Activated T-cell treated with anti-CD3 and anti-CD28 coated beads, Interleukin-2, amount 50 U/mL, for 24 hours (primary cell): ENCODE results near the gene RNF115.

Experiments
- DNase-seq: peaks from one replicate; pipeline ENCODE4 v3.0.0-alpha.2; 2020
- H3K27ac Mint-ChIP-seq: 2 replicates; pipeline ENCODE4 v1.8.0; 2020; ENCODE audit warnings: mild to moderate bottlenecking, mixed read lengths
- H3K27me3 Mint-ChIP-seq: 2 replicates; pipeline ENCODE4 v1.8.0; 2020; ENCODE audit warnings: mixed read lengths
- H3K36me3 Mint-ChIP-seq: 2 replicates; pipeline ENCODE4 v1.8.0; 2020; ENCODE audit warnings: low read depth, mixed read lengths
- H3K4me1 Mint-ChIP-seq: 2 replicates; pipeline ENCODE4 v1.8.0; 2020; ENCODE audit warnings: low read depth, mixed read lengths
- H3K4me3 Mint-ChIP-seq: 2 replicates; pipeline ENCODE4 v1.8.0; 2020; ENCODE audit warnings: mild to moderate bottlenecking, moderate library complexity, mixed read lengths
- H3K9me3 Mint-ChIP-seq: 2 replicates; pipeline ENCODE4 v1.8.0; 2020; ENCODE audit warnings: mixed read lengths

RNF115 gene

DNA sequence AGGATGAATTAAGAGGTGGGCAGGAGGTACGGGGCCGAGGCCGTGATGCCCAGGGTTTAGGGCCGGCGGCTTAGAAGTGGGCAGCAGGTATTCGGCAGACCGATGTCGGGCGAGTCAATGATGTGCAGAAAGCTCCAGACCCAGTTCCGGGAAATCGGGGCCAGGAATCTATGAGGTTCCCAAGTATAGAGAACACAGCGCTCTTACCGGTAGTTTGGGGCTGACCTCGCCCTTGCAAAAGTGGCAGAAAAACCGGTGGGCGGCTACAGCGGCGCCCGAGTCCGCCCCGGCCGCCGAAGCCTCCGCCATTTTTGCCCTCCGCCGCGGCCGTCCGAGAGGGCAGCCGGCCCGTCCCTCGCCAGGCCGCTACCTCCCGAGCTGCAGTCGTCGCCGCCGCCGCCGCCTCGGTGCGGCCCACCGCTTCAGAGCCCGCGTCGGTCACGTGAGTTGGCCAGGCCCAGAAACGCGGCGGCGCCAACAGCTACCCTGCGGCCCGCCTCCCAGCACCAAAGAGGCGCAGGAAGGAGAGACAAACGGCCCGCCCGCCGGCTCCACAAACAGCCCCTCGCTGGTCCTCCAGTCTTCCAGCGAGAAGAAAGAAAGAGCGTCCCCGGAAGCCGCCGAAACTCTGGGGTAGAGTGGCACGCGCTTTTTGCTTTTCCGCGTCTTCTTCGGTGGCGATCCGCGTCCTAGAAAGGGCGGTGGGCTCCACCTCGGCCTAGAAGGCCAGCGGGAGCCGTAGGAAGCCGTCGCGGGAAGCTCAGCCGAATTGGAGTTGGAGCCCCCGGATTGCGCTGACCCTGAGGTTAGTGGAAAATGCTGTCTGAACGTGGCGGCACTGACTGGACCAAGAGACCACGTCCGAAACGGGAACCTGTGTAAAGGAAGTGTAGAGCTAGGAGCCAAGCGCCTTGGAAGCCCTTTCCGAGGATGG lies at the start of gene RNF115, which contains the start of gene POLR3C:
Gene RNF115 (minus strand): TSS at position 531 of the 934 bp plus-strand sequence. CDS start 222 bp downstream, at position 309.
Gene POLR3C (plus strand): TSS at position 636 of the 934 bp plus-strand sequence. CDS start 1,577 bp downstream, outside the sequence.
- H3K27me3 Mint-ChIP-seq = no peaks in the 10 kb centered on the region

DNA sequence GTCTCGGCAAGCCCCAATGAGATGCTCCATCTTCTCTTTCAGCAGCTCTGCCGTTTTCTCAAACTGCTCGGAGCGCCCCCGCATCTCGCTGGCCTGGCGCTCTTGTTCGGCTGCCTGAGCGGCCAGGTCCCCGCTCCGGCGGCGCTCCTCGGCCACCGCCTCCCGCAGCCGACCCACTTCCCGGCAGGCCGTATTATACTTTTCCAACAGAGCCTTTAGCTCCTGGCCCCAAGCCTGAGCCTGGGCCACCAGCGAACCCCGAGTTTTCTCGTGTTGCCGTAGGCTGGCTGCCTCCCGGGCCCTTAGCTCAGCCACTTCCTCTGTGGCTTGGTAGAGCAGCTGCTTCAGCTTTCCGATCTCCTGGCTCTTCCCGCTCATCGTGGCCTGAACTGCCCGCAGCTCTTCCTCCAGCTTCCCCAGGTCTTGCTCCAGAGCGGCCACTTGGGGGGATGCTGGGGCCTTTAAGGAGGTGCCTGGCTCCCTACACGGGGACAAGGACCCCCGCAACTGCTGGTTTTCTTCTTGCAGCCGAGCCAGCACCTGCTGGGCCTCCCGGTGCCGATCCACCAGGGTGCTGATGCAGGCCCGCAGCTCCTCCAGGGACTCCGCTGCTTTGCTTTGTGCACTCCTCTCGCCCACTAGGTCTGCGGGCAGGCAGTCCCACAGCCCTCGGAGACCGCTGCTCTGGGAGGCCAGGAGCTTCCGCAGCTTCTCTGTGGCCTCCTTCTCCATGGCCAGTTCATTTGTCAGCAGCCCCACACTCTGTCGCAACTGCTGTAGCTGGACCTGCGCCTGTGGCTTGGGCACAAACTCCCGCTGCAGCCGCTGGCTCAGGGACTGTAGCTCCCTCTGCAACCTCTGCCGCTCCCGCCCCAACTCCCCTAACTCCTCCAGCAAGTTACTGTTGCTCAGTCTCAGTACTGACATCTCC lies 48.4 kb upstream of the RNF115 start:
- no peaks in the 10 kb centered on the region for H3K9me3 Mint-ChIP-seq
- H3K27ac Mint-ChIP-seq = peak overlapping the region; percentile 69
- H3K36me3 Mint-ChIP-seq = no peaks in the 10 kb centered on the region
- peak; percentile 69 for DNase-seq
- H3K4me1 Mint-ChIP-seq = peaks cover 17% of the 10 kb centered on the region
- peak overlapping the region; percentile 68 for H3K4me3 Mint-ChIP-seq
- peaks cover 9% of the 10 kb centered on the region for H3K27me3 Mint-ChIP-seq

More for the DNA sequence above, at the start of gene RNF115, which contains the start of gene POLR3C:
- Mint-ChIP-seq H3K36me3 (peaks cover 48% of the 10 kb centered on the region), H3K4me3 (peak within 1 kb of the TSS; percentile 98), H3K4me1 (peaks cover 47% of the 10 kb centered on the region), H3K9me3 (no peaks in the 10 kb centered on the region), H3K27ac (peak within 1 kb of the TSS; percentile 98)
- peak; percentile 87 for DNase-seq

DNA sequence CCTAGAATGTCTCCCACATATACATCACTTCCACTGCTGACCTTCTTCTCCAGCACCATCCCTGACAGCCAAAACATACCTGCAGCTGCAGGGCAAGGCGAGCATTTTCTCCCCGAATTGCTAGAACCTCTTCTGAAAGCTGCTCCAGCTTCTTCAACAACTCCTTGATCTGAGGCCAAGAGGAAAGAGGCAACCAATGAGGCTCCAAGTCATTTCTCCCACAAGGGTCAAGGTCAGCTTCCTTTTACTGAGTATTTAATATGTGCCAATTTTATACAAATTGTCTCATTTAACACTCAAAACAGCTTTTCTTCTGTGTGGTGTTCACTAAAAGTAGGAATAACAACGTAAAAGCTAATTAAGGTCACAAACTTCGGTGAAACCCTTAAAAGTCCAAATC lies 44.3 kb upstream of the RNF115 start:
- DNase-seq = no peak
- no peaks in the 10 kb centered on the region for H3K9me3 Mint-ChIP-seq
- no peak overlapping the region for H3K27ac Mint-ChIP-seq
- peaks cover 17% of the 10 kb centered on the region for H3K4me1 Mint-ChIP-seq
- peaks cover 9% of the 10 kb centered on the region for H3K27me3 Mint-ChIP-seq
- no peaks in the 10 kb centered on the region for H3K36me3 Mint-ChIP-seq
- no peak overlapping the region for H3K4me3 Mint-ChIP-seq

DNA sequence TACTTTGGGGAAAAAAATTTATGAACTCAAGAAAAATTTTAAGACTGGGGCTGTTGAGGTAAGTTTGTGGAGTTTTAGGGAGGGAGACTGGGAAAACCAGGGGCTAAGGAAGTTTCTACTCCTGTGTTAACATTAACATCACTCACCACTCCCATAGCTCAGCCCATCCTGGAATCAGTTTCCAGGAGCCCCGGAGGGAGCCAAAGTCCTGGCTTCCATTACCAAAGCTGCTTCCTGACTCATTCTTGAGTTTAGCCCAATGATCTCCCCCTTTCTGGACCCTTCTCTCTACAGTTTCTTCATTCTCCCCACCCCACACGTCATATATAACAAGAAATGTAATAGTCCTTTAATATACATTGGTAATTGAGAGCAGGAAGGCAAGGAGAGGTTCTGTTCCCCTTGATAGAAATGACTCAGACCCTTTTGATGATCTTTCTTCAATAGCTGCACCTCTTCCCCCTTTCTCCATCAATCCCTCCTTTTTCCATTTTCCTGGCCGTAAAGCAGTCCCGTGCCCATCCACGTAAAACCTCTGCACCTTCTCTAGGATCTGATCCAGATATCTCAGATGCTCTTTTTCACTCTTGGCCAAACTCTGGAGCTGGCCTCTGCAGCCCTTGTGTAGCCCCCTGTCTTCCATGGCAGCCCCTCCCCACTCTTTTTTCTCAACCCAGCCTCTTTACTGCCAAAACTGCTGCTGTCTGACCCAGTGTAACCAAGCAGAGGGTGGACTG lies 39.6 kb upstream of the RNF115 start:
- no peak for DNase-seq
- no peak overlapping the region for H3K4me3 Mint-ChIP-seq
- H3K4me1 Mint-ChIP-seq = peaks cover 7% of the 10 kb centered on the region
- H3K27me3 Mint-ChIP-seq = no peaks in the 10 kb centered on the region
- H3K36me3 Mint-ChIP-seq = peaks cover 5% of the 10 kb centered on the region
- H3K27ac Mint-ChIP-seq = no peak overlapping the region
- no peaks in the 10 kb centered on the region for H3K9me3 Mint-ChIP-seq

DNA sequence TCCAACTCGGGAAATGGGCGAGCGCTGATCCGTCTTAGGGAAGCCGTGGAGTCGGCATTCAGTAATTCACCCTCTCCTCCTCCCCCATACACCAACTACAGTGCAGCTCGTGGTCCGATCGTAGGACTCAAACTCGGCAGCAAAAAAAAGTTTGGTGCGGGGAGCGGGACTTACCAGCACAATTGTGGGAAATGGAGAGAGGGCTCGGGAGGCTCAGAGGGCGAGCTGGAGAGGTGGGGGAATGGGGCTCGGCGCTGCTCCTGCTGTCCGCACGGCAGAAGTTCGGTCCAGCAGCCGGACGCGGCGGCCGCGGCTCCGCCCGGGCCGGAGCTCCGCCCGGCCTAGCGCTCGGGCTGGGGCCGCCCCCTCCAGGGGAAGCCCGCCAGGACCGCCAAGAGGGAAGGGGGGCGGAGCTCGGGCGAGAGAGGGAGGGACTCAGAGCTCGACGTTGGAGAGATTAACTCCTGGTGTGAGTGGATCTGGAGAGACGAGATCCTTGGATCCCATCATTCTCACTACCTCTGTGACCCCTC lies 35.7 kb upstream of the RNF115 start:
- peak overlapping the region; percentile 90 for H3K27ac Mint-ChIP-seq
- H3K9me3 Mint-ChIP-seq = no peaks in the 10 kb centered on the region
- H3K36me3 Mint-ChIP-seq = peaks cover 27% of the 10 kb centered on the region
- DNase-seq = peak; percentile 86
- peaks cover 17% of the 10 kb centered on the region for H3K4me1 Mint-ChIP-seq
- no peaks in the 10 kb centered on the region for H3K27me3 Mint-ChIP-seq
- H3K4me3 Mint-ChIP-seq = peak overlapping the region; percentile 93

DNA sequence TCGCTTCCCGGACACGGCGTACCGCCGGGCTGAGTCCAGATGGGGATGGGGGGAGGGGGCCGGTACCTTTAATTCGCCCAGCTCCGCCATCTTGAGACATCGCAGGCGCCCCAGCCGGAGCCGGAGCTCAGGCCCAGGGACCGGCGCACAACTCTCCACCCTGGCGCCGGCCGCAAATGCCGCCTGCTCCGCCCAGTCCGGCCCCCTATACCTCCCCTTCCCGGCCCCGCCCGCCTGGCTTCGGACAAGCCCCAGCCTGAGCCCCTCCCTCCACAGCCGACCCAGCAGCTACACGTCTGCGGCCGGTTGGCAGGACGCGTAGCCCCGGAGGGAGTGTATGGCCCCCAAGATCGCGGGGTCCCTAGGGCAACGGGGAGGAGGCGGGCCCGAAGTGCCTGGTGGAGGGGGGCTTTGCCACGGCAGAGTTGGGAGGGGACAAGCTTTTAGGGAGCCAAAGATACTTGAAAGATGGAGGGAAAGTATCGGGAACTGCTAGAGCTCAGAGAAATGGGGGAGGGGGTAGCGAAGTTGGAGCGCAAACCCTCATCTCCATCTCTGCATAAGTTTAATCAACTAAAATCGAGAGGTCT lies 35.1 kb upstream of the RNF115 start, which contains the start of gene PIAS3:
Gene PIAS3 (minus strand): TSS at position 181 of the 590 bp plus-strand sequence. CDS start 91 bp downstream, at position 90.
- DNase-seq = peak; percentile 93
- Mint-ChIP-seq H3K4me1 (peaks cover 17% of the 10 kb centered on the region), H3K27ac (peak within 1 kb of the TSS; percentile 90), H3K9me3 (no peaks in the 10 kb centered on the region), H3K36me3 (peaks cover 33% of the 10 kb centered on the region), H3K4me3 (peak within 1 kb of the TSS; percentile 93), H3K27me3 (no peaks in the 10 kb centered on the region)

DNA sequence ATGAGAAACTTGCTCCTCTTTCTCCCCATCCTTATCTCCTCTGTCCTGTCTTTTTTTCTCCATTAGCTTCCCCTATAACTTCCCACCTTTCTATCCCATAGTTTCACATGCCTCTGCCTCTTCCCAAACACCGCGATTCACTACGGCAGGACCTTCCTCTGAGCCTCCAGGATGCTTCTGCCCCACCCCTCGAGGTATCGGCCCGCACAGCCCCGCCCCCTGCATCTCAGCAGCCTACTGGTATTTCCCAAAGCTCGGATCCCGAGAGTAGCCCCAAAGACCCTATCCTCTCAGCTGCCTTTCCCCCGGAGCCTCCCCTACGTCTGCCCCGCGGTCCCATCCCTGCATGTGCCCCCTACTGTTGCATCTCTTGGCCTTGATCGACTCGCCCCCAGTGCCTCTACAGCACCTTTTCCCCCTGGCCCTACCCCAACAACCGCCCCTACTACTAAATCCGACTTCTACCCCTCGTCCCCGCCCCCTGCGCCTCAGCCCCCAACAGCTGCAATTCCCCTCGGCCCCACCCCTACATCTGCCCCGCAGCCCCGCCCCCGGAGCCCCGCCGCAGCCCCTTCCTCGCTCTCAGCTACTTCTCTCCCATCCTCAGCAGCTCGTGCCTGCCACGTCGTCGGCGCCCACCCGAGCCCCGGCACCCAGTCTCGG lies 34.5 kb upstream of the RNF115 start:
- Mint-ChIP-seq H3K4me1 (peaks cover 17% of the 10 kb centered on the region), H3K4me3 (peak overlapping the region; percentile 93), H3K27me3 (no peaks in the 10 kb centered on the region), H3K27ac (peak overlapping the region; percentile 90), H3K36me3 (peaks cover 37% of the 10 kb centered on the region), H3K9me3 (no peaks in the 10 kb centered on the region)
- DNase-seq = no peak

DNA sequence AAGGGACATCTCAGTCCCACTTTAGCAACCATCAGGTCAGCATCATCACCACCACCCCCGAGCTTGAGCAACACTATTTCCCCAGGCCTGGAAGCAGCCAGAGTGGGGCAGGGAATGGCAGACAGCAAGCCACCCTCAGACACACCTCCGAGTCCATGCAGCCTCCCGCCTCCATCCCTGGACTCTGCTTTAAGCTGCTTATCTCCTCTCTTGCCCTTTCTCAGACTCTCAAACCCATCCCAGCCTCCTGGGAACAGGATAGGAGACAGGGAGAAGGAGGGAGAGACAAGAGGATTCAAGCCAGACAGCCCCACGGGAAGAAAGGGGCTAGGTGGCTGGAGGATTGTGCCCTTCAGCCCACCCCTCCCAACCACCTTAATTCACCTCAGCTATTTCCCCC lies 33.3 kb upstream of the RNF115 start:
- peaks cover 44% of the 10 kb centered on the region for H3K36me3 Mint-ChIP-seq
- DNase-seq = no peak
- peak overlapping the region; percentile 93 for H3K4me3 Mint-ChIP-seq
- no peaks in the 10 kb centered on the region for H3K9me3 Mint-ChIP-seq
- no peak overlapping the region for H3K27ac Mint-ChIP-seq
- H3K4me1 Mint-ChIP-seq = peaks cover 17% of the 10 kb centered on the region
- H3K27me3 Mint-ChIP-seq = no peaks in the 10 kb centered on the region

DNA sequence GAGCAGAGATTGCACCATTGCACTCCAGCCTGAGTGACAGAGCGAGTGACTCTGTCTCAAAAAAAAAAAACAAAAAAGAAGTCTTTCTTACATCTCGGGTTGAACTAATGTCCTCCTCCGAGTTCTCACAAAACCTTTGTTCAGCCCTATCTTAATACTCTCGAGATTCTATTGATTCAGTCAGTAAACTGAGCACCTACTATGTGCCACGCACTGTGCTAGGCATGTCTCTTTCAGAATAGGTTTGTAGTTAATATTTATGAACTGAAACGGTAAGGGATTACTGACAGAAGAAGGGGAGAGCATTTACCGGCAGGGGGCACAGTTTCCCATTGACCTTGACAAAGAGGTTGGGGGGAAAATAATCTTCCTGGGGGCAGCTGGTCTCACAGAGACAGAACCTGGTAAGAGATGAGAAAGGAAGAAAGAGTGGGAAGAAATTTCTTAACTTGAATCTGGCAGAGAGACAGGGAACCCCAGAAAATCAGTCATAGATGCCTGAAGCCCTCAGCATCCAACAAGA lies 31.6 kb upstream of the RNF115 start:
- no peak overlapping the region for H3K4me3 Mint-ChIP-seq
- H3K27ac Mint-ChIP-seq = no peak overlapping the region
- H3K27me3 Mint-ChIP-seq = no peaks in the 10 kb centered on the region
- DNase-seq = no peak
- peaks cover 17% of the 10 kb centered on the region for H3K4me1 Mint-ChIP-seq
- H3K36me3 Mint-ChIP-seq = peaks cover 55% of the 10 kb centered on the region
- no peaks in the 10 kb centered on the region for H3K9me3 Mint-ChIP-seq

DNA sequence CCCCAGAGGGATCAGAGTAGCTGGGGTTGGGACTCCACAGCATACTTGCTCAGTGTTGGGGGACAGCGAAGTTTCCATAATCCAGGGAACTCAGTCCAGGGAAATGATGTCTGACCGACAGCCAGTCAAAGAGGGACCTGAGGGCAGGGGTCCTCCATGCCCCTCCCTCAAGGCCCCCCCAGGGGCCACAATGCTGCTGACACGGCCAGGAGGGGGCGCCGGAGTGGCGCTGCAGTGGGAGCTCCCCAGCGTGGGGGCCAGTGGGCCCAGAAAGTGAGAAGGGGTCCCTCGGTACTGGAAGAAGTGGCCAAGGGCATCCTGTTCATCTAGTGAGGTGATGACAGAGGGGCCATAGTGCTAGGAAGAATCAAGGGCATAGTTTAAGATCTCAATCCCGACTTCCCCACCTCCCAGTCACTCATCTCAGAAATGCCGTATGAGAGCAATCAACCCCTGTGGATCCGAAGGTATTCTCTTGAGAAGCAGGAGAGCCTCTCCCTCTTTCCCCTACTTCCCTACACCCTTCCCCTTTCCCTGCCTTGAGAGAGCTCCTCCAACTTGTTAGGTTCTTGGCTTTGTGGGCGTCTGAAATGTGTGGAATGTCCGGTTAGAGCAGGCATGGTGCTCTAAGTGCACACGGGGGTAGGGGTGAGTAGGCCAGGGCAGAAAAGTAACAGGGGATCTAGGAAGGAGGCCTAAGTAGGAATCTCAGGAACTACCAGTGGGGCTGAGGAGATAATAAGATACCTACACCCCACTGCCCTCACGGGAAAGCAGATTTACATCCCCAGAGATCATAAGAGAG lies 25.7 kb upstream of the RNF115 start:
- DNase-seq = no peak

DNA sequence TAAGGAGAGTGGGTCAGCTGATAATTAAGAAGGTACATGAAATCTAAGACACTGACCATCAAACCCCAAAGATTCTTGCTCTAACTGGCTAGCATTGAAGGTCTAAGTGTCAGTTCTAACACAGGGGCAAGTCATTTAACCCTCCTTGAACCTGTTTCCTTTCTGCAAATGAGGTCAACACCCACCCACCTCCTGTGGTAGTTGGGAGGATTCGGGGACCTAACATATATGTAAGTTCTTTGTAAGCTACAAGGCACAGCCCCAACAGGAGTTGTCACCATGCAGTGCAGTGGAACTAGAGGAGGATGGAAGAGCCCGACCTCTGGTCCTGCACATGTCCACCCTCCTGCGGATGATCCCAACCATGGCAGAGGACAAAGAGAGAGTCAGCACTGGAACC lies 23.9 kb upstream of the RNF115 start:
- Mint-ChIP-seq H3K36me3 (peaks cover 36% of the 10 kb centered on the region), H3K4me1 (peaks cover 19% of the 10 kb centered on the region), H3K9me3 (no peaks in the 10 kb centered on the region), H3K27ac (peak overlapping the region; percentile 34), H3K4me3 (no peak overlapping the region), H3K27me3 (no peaks in the 10 kb centered on the region)
- no peak for DNase-seq

More for the DNA sequence above, 25.7 kb upstream of the RNF115 start:
- H3K4me1 Mint-ChIP-seq = peaks cover 19% of the 10 kb centered on the region
- H3K9me3 Mint-ChIP-seq = no peaks in the 10 kb centered on the region
- peak overlapping the region; percentile 64 for H3K27ac Mint-ChIP-seq
- peaks cover 48% of the 10 kb centered on the region for H3K36me3 Mint-ChIP-seq
- H3K27me3 Mint-ChIP-seq = no peaks in the 10 kb centered on the region
- no peak overlapping the region for H3K4me3 Mint-ChIP-seq

DNA sequence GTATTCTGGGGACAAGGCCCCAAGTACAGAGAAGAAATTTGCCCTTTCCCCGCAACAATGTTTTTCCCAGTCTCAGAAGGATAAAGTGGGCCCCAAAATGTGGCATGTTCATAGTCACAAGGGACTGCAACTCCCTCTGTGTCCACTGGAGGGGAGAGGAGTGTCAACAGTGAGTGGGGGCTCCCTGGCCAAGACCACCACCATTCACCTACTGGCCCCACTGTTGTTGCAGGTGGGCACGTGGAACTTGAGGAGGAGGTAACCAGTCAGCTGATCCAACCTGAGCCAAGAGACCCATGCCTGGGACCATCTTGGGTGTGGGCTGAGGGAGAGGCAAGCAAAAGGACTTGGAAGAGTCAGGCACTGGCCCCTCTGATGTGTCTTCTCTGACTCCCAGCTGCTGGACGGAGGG lies 22.3 kb upstream of the RNF115 start:
- DNase-seq = peak; percentile 54
- Mint-ChIP-seq H3K27ac (peak overlapping the region; percentile 26), H3K4me1 (peaks cover 19% of the 10 kb centered on the region), H3K27me3 (no peaks in the 10 kb centered on the region), H3K4me3 (no peak overlapping the region), H3K9me3 (no peaks in the 10 kb centered on the region), H3K36me3 (peaks cover 43% of the 10 kb centered on the region)
